H1 (cell line): ENCODE measurements around the gene ZNF646. TPM values are rescaled to one million over a fixed set of nuclear protein-coding genes. Genes with fewer than 3 reads are reported as not detected.

ENCODE experiments used
- BACH1 ChIP-seq: IDR thresholded peaks from 2 replicates; pipeline ENCODE4 v1.6.1; 2012; ENCODE audit warnings: low read length, improper control_type of control experiment
- CHD2 ChIP-seq: IDR thresholded peaks from 2 replicates; pipeline ENCODE4 v1.6.1; 2012; ENCODE audit warnings: low read length, improper control_type of control experiment
- CTCF ChIP-seq, 3 experiments: IDR thresholded peaks; 1 replicate in 2 of 3; 2 replicates in 1 of 3; pipeline versions ENCODE4 v1.5.1 to v1.6.1; 2011; ENCODE audit warnings: low read length in 3 of 3, mild to moderate bottlenecking in 3 of 3, inconsistent platforms in 2 of 3, low read depth in 1 of 3, moderate library complexity in 1 of 3; ENCODE audit not compliant: insufficient read depth in 1 of 3; ENCODE audit errors: control extremely low read depth in 1 of 3
- E2F6 ChIP-seq: IDR thresholded peaks from 2 replicates; pipeline ENCODE4 v1.6.1; 2012; ENCODE audit warnings: inconsistent platforms
- EGR1 ChIP-seq: IDR thresholded peaks from 2 replicates; pipeline ENCODE4 v1.6.1; 2011; ENCODE audit warnings: low read depth, low read length, borderline replicate concordance
- FOSL1 ChIP-seq: IDR thresholded peaks from 2 replicates; pipeline ENCODE4 v1.6.1; 2011; ENCODE audit warnings: mild to moderate bottlenecking, low read depth, low read length, moderate library complexity; ENCODE audit not compliant: insufficient read depth
- GABPA ChIP-seq: IDR thresholded peaks from 2 replicates; pipeline ENCODE4 v1.6.1; 2011; ENCODE audit warnings: mild to moderate bottlenecking, low read length, moderate library complexity, borderline replicate concordance; ENCODE audit not compliant: insufficient read depth
- GTF2F1 ChIP-seq: IDR thresholded peaks from 2 replicates; pipeline ENCODE4 v1.6.1; 2012; ENCODE audit warnings: low read depth, low read length, improper control_type of control experiment, borderline replicate concordance
- MAFK ChIP-seq: IDR thresholded peaks from 2 replicates; pipeline ENCODE4 v1.6.1; 2012; ENCODE audit warnings: low read depth, mild to moderate bottlenecking, improper control_type of control experiment, low read length
- NANOG ChIP-seq: IDR thresholded peaks from 2 replicates; pipeline ENCODE4 v1.6.1; 2011; ENCODE audit warnings: low read length, low read depth, mild to moderate bottlenecking, inconsistent platforms; ENCODE audit not compliant: insufficient read depth, poor library complexity, severe bottlenecking
- PHF8 ChIP-seq: fragments of 200-600 bp; sonication (generic); conservative IDR thresholded peaks from 2 replicates; pipeline ENCODE4 v1.7.1; 2012; ENCODE audit warnings: low read depth, mild to moderate bottlenecking, inconsistent platforms, low read length, moderate library complexity
- POLR2A ChIP-seq, 2 experiments: IDR thresholded peaks; 1 replicate in 1 of 2; 2 replicates in 1 of 2; pipeline ENCODE4 v1.6.1; 2011; ENCODE audit warnings: low read depth in 2 of 2, low read length in 2 of 2, mild to moderate bottlenecking in 2 of 2; ENCODE audit errors: control extremely low read depth in 1 of 2
- RAD21 ChIP-seq, 2 experiments: IDR thresholded peaks in 1 of 2; conservative IDR thresholded peaks in 1 of 2; 2 replicates each; pipeline ENCODE4 v1.6.1; 2011; ENCODE audit warnings: low read depth in 2 of 2, low read length in 2 of 2, improper control_type of control experiment in 1 of 2, inconsistent platforms in 1 of 2, mild to moderate bottlenecking in 1 of 2, moderate library complexity in 1 of 2
- RBBP5 ChIP-seq: IDR thresholded peaks from 2 replicates; pipeline ENCODE4 v1.7.1; 2012; ENCODE audit warnings: low read depth, mild to moderate bottlenecking, inconsistent platforms, low read length, moderate library complexity, borderline replicate concordance
- SIRT6 ChIP-seq: IDR thresholded peaks from one replicate; pipeline ENCODE4 v1.7.1; 2012; ENCODE audit warnings: low read length, inconsistent platforms
- SIX5 ChIP-seq: IDR thresholded peaks from 2 replicates; pipeline ENCODE4 v1.6.1; 2011; ENCODE audit warnings: mild to moderate bottlenecking, low read depth, low read length
- SP1 ChIP-seq: IDR thresholded peaks from 2 replicates; pipeline ENCODE4 v1.6.1; 2011; ENCODE audit warnings: low read depth, low read length
- SUZ12 ChIP-seq: fragments of 200-600 bp; sonication (generic); IDR thresholded peaks from 2 replicates; pipeline ENCODE4 v1.6.1; 2012; ENCODE audit warnings: mild to moderate bottlenecking, inconsistent platforms, low read length, moderate library complexity, mixed read lengths
- TAF7 ChIP-seq: optimal IDR thresholded peaks from 2 replicates; pipeline ENCODE3; 2011; ENCODE audit warnings: low read depth, mild to moderate bottlenecking, inconsistent platforms, low read length, moderate library complexity, borderline replicate concordance
- TCF12 ChIP-seq: IDR thresholded peaks from 2 replicates; pipeline ENCODE4 v1.6.1; 2011; ENCODE audit warnings: low read depth, mild to moderate bottlenecking, low read length
- polyA plus RNA-seq, 7 experiments: library from polyadenylated mRNA; depleted of rRNA in 3 of 7; stranded (reverse) in 5 of 7; unstranded in 2 of 7; fragments of >200 nt in 5 of 7; fragments of 200-250 nt in 2 of 7; gene quantifications; 1 replicate in 5 of 7; 2 replicates in 1 of 7; 4 replicates in 1 of 7; pipeline versions ENCODE4 v1.2.1 to v1.2.3, GENCODE V29; 2011 to 2013; ENCODE audit warnings: missing spikeins in 2 of 7, mixed read lengths in 2 of 7
- total RNA-seq: library from RNA; stranded (reverse); fragmentation: NEBNext Ultra II Directional; extraction: Animal tissue kit (Norgen Biotek cat#: 25700); gene quantifications from 2 replicates; pipeline ENCODE4 v1.2.1, GENCODE V29; 2021

The ZNF646 gene
- total and polyA plus RNA-seq, 2 of the 8 experiments (the other 6 are each of a cell fraction or from before 2014, with no cell fraction given) = 6.5 to 25.0 TPM

GRCh38 chr16:31073142-31073969 is 866 bp upstream of the ZNF646 start (continued):
- TF ChIP-seq POLR2A (IDR thresholded peaks at IDR 0.05; ENCODE audit: control extremely low read depth in 1 of 2, low read depth in 2 of 2, low read length in 2 of 2) (peak in 1 of 2 experiments; percentile 10; a peak in 2 of 3 replicates), SIX5 (no peak), MAFK (no peak), BACH1 (no peak), CTCF (IDR thresholded peaks at IDR 0.05; ENCODE audit: control extremely low read depth in 1 of 3, insufficient read depth in 1 of 3, low read depth in 1 of 3, low read length in 3 of 3) (no peak), PHF8 (peak; percentile 55), GABPA (no peak; the same call in 1 of the 2 replicates), NANOG (no peak), GTF2F1 (no peak), RAD21 (IDR thresholded peaks at IDR 0.05 in 1 of 2, conservative IDR thresholded peaks at IDR 0.05 in 1 of 2; ENCODE audit: low read depth in 2 of 2, low read length in 2 of 2) (no peak), FOSL1 (peak; percentile 100), SUZ12 (no peak), RBBP5 (peak; percentile 78), SIRT6 (no peak), TCF12 (no peak), E2F6 (no peak), TAF7 (peak; percentile 16), SP1 (peak; percentile 81), CHD2 (0 out of 2 replicates have a peak, but pooled peaks have one; percentile 9), EGR1 (peak; percentile 88)
